ENCODE data around the gene ELMO1. TPM values are rescaled to one million over a fixed set of nuclear protein-coding genes. Genes with fewer than 3 reads are reported as not detected.
"Not testable (repeated sequence)": the region's sequence is repeated elsewhere in the genome, so short reads cannot be mapped to it uniquely, and the experiment has no call there.

Gene ELMO1
- total and polyA plus RNA-seq, 10 of the 15 experiments (the other 5 are each of a cell fraction or from before 2014, with no cell fraction given), result 22.6 to 85.9 (median 56.6) TPM

GRCh38 chr7:37141742-37142141 lies 306.9 kb downstream of the ELMO1 start:
- no peak for FAIRE-seq
- Histone ChIP-seq H4K20me1 (ENCODE audit: control insufficient read depth, insufficient read depth) (no peaks in the 10 kb centered on the region), H3K36me3 (ENCODE audit: control insufficient read depth in 2 of 2, insufficient read depth in 2 of 2, low read length in 1 of 2) (no peaks in the 10 kb centered on the region), H3K4me1 (ENCODE audit: control insufficient read depth, insufficient read depth, low read length) (no peaks in the 10 kb centered on the region), H3K4me3 (no peak overlapping the region), H3K9me3 (replicated peaks; ENCODE audit: control insufficient read depth, insufficient read depth, low read length) (no peaks in the 10 kb centered on the region; the same call in 1 of the 3 replicates), H3K27ac (ENCODE audit: control insufficient read depth, insufficient read depth) (no peak overlapping the region), H2AFZ (ENCODE audit: control insufficient read depth, low read depth, low read length) (no peak overlapping the region), H3K27me3 (replicated peaks in 1 of 2; ENCODE audit: control insufficient read depth in 2 of 2, insufficient read depth in 2 of 2, low read length in 1 of 2) (no peaks in the 10 kb centered on the region), H3K9ac (ENCODE audit: control insufficient read depth, insufficient read depth, low read length) (no peak overlapping the region), H3K4me2 (ENCODE audit: control insufficient read depth, insufficient read depth) (no peak overlapping the region), H3K79me2 (ENCODE audit: control insufficient read depth, insufficient read depth, low read length) (no peaks in the 10 kb centered on the region)
- TF ChIP-seq IRF5 (IDR thresholded peaks at IDR 0.05; ENCODE audit: borderline replicate concordance), result no peak
- no peak for TF ChIP-seq FOS (IDR thresholded peaks at IDR 0.05; ENCODE audit: borderline replicate concordance, extremely low read depth, insufficient read length)
- TF ChIP-seq NR2C2 (IDR thresholded peaks at IDR 0.05; ENCODE audit: borderline replicate concordance, control insufficient read depth, insufficient read length, low read depth), result no peak
- no peak for TF ChIP-seq POU2F2 (IDR thresholded peaks at IDR 0.05; ENCODE audit: borderline replicate concordance, low read depth, low read length)
- TF ChIP-seq KLF5 (IDR thresholded peaks at IDR 0.05; ENCODE audit: partially characterized antibody), result no peak
- no peak for TF ChIP-seq USF1 (IDR thresholded peaks at IDR 0.05; ENCODE audit: borderline replicate concordance, extremely low read length, insufficient read depth, low read depth, low read length)
- TF ChIP-seq, protein P1, sequence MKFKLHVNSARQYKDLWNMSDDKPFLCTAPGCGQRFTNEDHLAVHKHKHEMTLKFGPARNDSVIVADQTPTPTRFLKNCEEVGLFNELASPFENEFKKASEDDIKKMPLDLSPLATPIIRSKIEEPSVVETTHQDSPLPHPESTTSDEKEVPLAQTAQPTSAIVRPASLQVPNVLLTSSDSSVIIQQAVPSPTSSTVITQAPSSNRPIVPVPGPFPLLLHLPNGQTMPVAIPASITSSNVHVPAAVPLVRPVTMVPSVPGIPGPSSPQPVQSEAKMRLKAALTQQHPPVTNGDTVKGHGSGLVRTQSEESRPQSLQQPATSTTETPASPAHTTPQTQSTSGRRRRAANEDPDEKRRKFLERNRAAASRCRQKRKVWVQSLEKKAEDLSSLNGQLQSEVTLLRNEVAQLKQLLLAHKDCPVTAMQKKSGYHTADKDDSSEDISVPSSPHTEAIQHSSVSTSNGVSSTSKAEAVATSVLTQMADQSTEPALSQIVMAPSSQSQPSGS (IDR thresholded peaks at IDR 0.05; ENCODE audit: low read length), result no peak
- no peak for TF ChIP-seq MYC (IDR thresholded peaks at IDR 0.05; ENCODE audit: insufficient read depth, insufficient read length, insufficient replicate concordance, low read length, severe bottlenecking)
- intact Hi-C loops (cut with micrococcal nuclease; ENCODE audit: unreplicated experiment) (no loop called here), in situ Hi-C loops (cut with MboI) (no loop called here)
- ChIA-PET SMC1A (ENCODE audit: uncharacterized antibody, unreplicated experiment) (interaction anchor here (0.5 kb wide), 1 partner anchor 721 kb away, joined by 3 read pairs; no protein-coding TSS in a partner anchor), CTCF (no interaction called here), POLR2A (no interaction called here), RAD21 (ENCODE audit: unreplicated experiment) (no interaction called here)
- ATAC-seq, result no peak
- 100% methylated on average over 2 of the region's 2 CpGs for WGBS (ENCODE audit: insufficient coverage, insufficient replicate concordance, low lambda C conversion rate, missing lambda C conversion rate)
- no peak for DNase-seq (ENCODE audit: low read depth, low spot score)
- no TSS peak for BruUV-seq (replicated peaks)

- H3K27me3 ChIP-seq (replicated peaks in 1 of 2; ENCODE audit: control insufficient read depth in 2 of 2, insufficient read depth in 2 of 2, low read length in 1 of 2); BruUV-seq (replicated peaks); H3K4me2 ChIP-seq (ENCODE audit: control insufficient read depth, insufficient read depth); H3K9ac ChIP-seq (ENCODE audit: control insufficient read depth, insufficient read depth, low read length); ATAC-seq; H4K20me1 ChIP-seq (ENCODE audit: control insufficient read depth, insufficient read depth); POLR2A ChIA-PET; SMC1A ChIA-PET (ENCODE audit: uncharacterized antibody, unreplicated experiment); H2AFZ ChIP-seq (ENCODE audit: control insufficient read depth, low read depth, low read length); in situ Hi-C loops (cut with MboI); H3K36me3 ChIP-seq (ENCODE audit: control insufficient read depth in 2 of 2, insufficient read depth in 2 of 2, low read length in 1 of 2); intact Hi-C loops (cut with micrococcal nuclease; ENCODE audit: unreplicated experiment); H3K9me3 ChIP-seq (replicated peaks; ENCODE audit: control insufficient read depth, insufficient read depth, low read length); H3K79me2 ChIP-seq (ENCODE audit: control insufficient read depth, insufficient read depth, low read length); FAIRE-seq; DNase-seq (ENCODE audit: low read depth, low spot score); H3K4me1 ChIP-seq (ENCODE audit: control insufficient read depth, insufficient read depth, low read length); RAD21 ChIA-PET (ENCODE audit: unreplicated experiment); H3K4me3 ChIP-seq; H3K27ac ChIP-seq (ENCODE audit: control insufficient read depth, insufficient read depth): not testable (repeated sequence)
- 94% methylated on average over 1 of the region's 1 CpG for WGBS (ENCODE audit: insufficient coverage, insufficient replicate concordance, low lambda C conversion rate, missing lambda C conversion rate)
- CTCF ChIA-PET, result interaction anchor here (0.7 to 1.8 kb wide), 2 partner anchors 12 to 48 kb away, joined by 3 to 4 read pairs; no protein-coding TSS in a partner anchor
Observed at GRCh38 chr7:37133902-37134301, 314.8 kb downstream of the ELMO1 start.

All from GM12878 (cell line).